ENCODE results near the gene MARCKSL1. TPM values are rescaled to one million over a fixed set of nuclear protein-coding genes. Genes with fewer than 3 reads are reported as not detected.

MARCKSL1 gene
- total and polyA plus RNA-seq, 2 of the 13 experiments (the other 11 are each of a cell fraction or from before 2014, with no cell fraction given) = 81.9 to 155 TPM

DNA sequence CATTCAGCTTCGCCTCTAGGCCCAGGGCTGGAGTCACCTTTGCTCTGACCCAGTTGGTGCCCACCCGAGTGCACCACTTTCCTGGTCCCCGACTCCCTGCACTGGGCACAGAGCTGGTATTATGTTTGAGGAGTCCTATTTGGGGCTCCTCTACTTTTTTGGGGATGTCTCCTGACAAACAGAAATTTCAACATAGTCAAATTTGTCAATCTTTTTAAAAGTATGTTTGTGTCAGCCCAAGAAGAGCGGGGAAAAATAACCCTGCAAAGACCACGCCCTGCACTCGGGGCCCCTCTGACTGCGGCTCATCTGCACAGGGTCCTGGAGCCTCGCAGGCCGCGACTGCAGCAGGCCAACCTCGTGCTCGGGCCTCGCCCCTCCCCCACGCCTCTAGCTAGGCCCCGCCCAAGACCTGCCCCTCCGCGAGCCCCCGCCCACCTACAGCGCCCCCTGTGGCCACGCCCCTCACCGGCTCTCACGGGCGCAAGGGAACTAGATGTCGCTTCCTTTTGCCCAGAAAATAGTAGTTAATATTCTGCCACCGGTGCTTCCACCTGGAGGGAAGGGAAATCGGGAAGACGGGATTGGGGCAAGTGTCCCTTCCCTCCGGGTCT lies 14.9 kb upstream of the MARCKSL1 start (continued):
- TF ChIP-seq, protein P1, sequence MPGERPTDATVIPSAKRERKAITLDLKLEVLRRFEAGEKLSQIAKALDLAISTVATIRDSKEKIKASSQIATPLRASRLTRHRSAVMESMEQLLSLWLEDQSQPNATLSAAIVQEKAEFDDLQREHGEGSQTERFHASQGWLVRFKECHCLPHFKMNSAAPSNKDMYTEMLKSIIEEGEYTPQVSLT (CRISPR knock-in tag; IDR thresholded peaks at IDR 0.05; ENCODE audit: borderline replicate concordance, low read depth) = no peak
- TF ChIP-seq, protein P2, sequence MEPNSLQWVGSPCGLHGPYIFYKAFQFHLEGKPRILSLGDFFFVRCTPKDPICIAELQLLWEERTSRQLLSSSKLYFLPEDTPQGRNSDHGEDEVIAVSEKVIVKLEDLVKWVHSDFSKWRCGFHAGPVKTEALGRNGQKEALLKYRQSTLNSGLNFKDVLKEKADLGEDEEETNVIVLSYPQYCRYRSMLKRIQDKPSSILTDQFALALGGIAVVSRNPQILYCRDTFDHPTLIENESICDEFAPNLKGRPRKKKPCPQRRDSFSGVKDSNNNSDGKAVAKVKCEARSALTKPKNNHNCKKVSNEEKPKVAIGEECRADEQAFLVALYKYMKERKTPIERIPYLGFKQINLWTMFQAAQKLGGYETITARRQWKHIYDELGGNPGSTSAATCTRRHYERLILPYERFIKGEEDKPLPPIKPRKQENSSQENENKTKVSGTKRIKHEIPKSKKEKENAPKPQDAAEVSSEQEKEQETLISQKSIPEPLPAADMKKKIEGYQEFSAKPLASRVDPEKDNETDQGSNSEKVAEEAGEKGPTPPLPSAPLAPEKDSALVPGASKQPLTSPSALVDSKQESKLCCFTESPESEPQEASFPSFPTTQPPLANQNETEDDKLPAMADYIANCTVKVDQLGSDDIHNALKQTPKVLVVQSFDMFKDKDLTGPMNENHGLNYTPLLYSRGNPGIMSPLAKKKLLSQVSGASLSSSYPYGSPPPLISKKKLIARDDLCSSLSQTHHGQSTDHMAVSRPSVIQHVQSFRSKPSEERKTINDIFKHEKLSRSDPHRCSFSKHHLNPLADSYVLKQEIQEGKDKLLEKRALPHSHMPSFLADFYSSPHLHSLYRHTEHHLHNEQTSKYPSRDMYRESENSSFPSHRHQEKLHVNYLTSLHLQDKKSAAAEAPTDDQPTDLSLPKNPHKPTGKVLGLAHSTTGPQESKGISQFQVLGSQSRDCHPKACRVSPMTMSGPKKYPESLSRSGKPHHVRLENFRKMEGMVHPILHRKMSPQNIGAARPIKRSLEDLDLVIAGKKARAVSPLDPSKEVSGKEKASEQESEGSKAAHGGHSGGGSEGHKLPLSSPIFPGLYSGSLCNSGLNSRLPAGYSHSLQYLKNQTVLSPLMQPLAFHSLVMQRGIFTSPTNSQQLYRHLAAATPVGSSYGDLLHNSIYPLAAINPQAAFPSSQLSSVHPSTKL (CRISPR knock-in tag; IDR thresholded peaks at IDR 0.05) = peak; percentile 38
- TF ChIP-seq PAF1 (CRISPR knock-in tag; IDR thresholded peaks at IDR 0.05) (no peak), TAF15 (IDR thresholded peaks at IDR 0.05; ENCODE audit: low read depth, low read length, poor library complexity, severe bottlenecking) (no peak), ZEB1 (IDR thresholded peaks at IDR 0.05; ENCODE audit: insufficient replicate concordance, low read depth) (no peak), ZNF775 (CRISPR knock-in tag; IDR thresholded peaks at IDR 0.05; ENCODE audit: borderline replicate concordance) (peak; percentile 80; the same call in 1 of the 2 replicates), KDM6A (CRISPR knock-in tag; IDR thresholded peaks at IDR 0.05; ENCODE audit: low read depth) (no peak), ZNF569 (CRISPR knock-in tag; IDR thresholded peaks at IDR 0.05; ENCODE audit: borderline replicate concordance) (no peak), ZNF335 (CRISPR knock-in tag; IDR thresholded peaks at IDR 0.05) (peak; percentile 69), KLF6 (CRISPR knock-in tag; IDR thresholded peaks at IDR 0.05) (0 out of 2 replicates have a peak, but pooled peaks have one; percentile 7), ZNF577 (CRISPR knock-in tag; IDR thresholded peaks at IDR 0.05; ENCODE audit: borderline replicate concordance, low read depth) (no peak), AGO1 (IDR thresholded peaks at IDR 0.05; ENCODE audit: low read depth, low read length, poor library complexity, severe bottlenecking) (no peak), ZSCAN21 (CRISPR knock-in tag; IDR thresholded peaks at IDR 0.05; ENCODE audit: borderline replicate concordance) (peak; percentile 72; the same call in 1 of the 2 replicates), ZNF510 (CRISPR knock-in tag; IDR thresholded peaks at IDR 0.05; ENCODE audit: low read depth) (peak; percentile 96), JUNB (CRISPR knock-in tag; IDR thresholded peaks at IDR 0.05; ENCODE audit: borderline replicate concordance) (no peak), ZNF546 (CRISPR knock-in tag; conservative IDR thresholded peaks at IDR 0.05) (0 out of 2 replicates have a peak, but pooled peaks have one; percentile 16), TEAD2 (CRISPR knock-in tag; IDR thresholded peaks at IDR 0.05) (no peak; the same call in 1 of the 2 replicates), NONO (IDR thresholded peaks at IDR 0.05) (no peak), NONO (CRISPR knock-in tag; conservative IDR thresholded peaks at IDR 0.05) (no peak), ZNF841 (CRISPR knock-in tag; IDR thresholded peaks at IDR 0.05; ENCODE audit: borderline replicate concordance) (no peak)
- TF ChIP-seq, protein P3, sequence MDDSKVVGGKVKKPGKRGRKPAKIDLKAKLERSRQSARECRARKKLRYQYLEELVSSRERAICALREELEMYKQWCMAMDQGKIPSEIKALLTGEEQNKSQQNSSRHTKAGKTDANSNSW (CRISPR knock-in tag; IDR thresholded peaks at IDR 0.05; ENCODE audit: borderline replicate concordance) = no peak; the same call in 1 of the 2 replicates
- TF ChIP-seq, protein P4, sequence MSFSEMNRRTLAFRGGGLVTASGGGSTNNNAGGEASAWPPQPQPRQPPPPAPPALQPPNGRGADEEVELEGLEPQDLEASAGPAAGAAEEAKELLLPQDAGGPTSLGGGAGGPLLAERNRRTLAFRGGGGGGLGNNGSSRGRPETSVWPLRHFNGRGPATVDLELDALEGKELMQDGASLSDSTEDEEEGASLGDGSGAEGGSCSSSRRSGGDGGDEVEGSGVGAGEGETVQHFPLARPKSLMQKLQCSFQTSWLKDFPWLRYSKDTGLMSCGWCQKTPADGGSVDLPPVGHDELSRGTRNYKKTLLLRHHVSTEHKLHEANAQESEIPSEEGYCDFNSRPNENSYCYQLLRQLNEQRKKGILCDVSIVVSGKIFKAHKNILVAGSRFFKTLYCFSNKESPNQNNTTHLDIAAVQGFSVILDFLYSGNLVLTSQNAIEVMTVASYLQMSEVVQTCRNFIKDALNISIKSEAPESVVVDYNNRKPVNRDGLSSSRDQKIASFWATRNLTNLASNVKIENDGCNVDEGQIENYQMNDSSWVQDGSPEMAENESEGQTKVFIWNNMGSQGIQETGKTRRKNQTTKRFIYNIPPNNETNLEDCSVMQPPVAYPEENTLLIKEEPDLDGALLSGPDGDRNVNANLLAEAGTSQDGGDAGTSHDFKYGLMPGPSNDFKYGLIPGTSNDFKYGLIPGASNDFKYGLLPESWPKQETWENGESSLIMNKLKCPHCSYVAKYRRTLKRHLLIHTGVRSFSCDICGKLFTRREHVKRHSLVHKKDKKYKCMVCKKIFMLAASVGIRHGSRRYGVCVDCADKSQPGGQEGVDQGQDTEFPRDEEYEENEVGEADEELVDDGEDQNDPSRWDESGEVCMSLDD (CRISPR knock-in tag; IDR thresholded peaks at IDR 0.05; ENCODE audit: borderline replicate concordance) = peak; percentile 63; the same call in 1 of the 2 replicates

All from HepG2 (cell line).